DMS153 (cell line): Measurements from ENCODE around the gene CDH13.

Experiments used
- DNase-seq: peaks from one replicate; lab custom pipeline; 2025; lab: John Stamatoyannopoulos, UW

CDH13 gene

DNA sequence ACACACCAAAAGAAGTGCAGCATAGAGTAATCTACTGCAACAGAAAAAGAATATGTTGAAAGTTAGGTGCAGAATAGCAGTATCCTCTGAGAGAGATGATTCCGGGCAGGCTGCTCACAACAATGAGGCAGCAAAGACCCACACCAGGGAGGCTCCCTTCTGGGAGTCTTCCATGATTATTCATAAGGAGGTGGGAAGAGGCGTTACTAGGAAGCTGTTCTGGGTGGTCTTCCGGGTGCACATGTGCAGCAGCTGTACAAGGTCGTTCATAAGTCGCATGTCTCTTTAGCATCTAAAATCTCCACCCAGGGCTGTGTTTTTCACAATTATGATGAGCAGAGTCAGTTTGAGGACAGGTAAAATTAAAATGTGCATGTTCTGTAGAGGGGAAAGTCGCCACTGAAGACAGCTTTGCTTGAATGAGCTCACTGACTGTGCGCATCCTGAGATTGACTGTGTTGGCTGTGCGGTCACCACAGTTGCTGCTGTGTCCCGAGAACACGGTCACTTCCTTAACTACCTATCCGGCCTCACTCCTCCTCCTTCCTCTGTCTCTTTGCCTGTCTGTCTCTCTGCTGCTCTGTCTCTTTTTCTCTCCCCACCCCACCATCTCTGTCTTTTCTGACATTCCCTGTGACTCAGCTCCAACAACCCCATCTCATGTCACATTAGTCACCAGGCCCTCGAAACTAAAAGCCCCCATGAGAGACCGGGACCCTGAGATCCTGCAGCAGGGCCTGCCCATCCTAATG, 1055.5 kb downstream of the CDH13 start:
- DNase-seq: no peak

DNA sequence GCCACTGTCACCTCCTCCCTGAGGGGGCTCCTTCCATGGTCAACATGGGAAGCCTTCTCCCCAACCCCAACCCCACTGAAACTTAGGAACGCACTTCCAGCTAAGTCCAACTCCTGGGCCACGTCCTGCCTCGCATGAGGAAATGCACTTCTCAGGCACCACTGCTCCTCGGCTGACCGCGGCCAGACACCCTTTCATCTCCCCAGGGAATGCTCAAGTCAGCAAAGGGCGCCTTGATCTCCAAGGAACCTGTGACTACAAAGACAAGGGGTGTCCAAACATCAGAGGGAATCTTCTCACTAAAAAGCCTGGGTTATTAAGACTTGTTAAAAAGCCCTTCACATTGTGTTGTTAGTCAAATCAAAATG, 1056.1 kb downstream of the CDH13 start:
- DNase-seq: no peak

DNA sequence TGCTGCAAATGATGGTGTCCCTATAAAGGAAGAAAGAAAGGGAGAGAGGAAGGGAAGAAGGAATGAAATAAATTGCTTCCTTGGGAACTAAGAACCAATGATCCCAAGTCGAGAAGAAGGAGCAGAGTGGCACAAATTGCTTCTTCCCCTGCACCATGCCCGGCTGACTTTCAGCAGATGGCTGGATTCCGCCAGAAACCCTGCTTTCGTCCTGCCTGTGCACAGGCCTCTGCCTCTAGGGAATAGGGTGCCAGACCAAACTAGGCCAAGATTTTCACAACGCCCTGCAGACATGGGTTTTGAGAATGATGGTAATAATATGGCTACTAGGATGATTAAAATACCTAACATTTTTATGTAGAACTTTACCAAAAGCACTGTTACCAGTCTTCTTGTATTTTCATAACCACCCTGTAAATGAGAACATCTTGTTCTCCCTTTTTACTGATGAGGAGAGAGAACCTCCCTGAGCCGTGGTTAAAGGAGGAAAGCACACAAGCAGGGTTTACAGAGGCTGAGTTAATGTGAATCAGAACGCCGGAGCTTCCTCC, 1058.9 kb downstream of the CDH13 start:
- no peak for DNase-seq

DNA sequence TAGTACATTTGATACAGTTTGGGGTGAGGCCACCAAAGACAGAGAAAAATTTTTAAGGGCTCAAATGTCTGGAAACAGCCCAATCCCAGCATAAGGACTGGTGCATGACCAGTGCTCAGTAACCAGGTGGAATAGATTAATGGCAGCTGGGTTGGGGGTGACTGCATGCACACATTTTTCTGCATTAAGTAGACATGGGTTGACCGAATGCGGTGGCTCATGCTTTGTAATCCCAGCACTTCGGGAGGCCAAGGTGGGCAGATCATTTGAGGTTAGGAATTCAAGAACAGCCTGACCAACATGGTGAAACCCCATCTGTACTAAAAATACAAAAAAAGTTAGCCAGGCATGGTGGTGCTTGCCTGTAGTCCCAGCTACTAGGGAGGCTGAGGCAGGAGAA, 1060.0 kb downstream of the CDH13 start:
- DNase-seq: no peak

DNA sequence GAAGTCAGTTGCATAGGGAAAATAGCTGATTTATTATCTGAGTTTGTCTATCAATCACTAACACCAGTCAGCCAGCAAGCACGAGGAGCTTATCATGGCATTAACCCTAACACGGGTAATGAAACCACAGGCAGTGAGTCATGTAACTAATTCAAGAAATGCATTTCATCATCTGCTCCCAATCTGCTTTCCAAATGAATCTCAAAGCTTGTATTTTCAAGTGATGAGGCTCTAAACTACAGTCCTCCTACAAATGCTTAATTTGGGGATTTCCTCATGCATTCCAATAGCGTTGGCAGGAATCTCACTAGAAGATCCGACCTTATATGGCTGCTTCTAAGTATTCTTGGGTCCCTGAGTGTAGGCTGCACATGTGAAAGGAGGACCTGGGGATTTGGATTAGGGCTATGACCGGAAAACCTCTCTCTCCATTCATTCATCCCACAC, 1062.6 kb downstream of the CDH13 start:
- DNase-seq: no peak

DNA sequence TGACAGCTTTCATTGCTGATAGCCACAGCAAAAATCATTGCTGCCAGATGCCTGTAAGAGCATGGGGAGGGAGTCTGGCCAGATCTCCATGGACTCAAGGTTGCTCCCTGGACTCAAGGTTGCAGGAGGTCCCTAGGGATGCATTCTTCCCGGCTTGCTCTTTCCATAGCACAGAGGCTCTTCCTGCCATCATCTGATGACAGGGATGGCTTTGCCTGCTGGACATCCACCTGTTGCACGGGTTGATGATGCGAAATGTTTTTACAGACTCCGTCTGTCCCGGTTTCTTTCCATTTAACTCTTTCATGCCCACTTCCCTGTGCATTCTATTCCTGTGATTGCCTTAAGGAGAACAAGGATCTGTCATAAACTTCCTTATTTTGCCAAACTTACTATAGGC, 1065.5 kb downstream of the CDH13 start:
- DNase-seq: no peak

- no peak for DNase-seq
These were observed 1072.2 kb downstream of the CDH13 start for GRCh38 chr16:83698964-83699363.

- no peak for DNase-seq
These were observed 1073.0 kb downstream of the CDH13 start for GRCh38 chr16:83699817-83700216.

DNA sequence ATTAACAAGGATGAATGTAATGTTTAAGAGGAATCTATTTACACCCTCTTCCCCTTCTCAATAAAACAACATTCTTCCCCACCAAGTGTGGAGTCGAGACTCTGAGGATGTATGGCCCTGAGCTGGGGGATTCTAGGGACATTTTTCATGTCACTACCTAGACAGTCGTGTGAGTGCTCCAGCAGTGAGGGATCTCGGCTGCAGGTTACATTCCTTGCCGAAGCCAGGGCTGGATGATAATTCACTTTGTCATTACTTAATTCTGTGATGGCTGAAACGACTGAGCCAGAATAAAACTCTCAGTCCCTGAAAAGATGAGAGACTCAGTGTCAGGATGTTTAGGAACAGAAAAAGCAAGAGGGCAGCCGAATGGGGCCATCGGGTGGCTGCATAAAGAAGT, 1074.1 kb downstream of the CDH13 start:
- DNase-seq: no peak

DNA sequence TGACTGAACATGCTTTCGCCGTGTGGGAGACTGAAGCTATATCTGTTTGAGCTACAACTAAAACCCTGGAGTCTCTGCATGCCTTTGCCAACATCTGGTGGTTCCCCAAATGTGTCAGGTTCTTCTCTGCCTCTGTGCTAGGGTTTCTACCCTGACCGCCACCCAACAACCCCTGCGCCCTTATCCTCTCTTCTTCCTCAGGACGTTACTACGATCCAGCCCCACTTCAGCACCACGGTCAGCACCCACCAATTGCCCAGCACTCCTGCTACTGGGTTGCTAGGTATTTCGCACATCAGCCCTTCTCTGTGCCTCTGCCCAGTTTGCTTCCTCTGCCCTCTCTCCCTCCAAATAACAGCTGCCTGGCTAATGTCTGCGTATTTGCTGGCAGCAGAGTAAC, 1074.7 kb downstream of the CDH13 start:
- DNase-seq: no peak

DNA sequence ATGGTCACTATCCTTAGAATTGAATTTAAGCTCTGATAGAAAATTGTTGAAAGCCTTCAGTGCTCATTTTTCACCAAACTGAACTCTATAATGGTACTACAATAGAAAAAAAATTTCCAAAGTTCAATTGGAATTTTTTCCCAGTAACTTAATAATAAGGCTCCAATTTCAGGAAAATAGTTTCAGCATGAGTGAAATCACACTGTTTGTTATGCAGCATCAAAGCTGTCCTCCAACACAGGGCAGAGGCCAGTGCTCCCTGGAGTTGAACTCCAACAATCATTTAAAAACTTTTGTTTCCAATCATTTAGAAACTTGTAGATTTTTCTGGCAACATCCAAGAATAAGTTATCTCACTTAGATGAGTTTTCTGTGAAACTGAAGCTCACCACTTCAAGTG, 1077.9 kb downstream of the CDH13 start:
- DNase-seq: no peak

DNA sequence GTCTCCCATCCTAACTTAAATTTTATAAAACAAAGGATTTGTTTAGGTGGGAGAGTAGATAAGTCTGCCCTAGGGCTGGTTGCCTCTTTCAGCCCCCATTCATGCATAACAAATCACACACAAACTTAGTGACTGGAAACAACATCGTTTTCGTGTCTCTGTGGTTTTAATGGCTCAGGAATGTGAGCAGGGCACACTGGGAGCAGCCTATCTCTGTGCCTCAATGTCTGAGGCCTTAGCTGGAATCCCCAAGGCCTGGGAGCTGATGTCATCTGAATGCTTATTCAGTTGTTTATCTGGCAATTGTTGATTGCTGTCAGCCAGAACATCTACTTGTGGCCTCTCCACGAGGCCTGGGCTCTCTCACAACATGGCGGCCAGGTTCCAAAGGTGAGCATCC, 1079.1 kb downstream of the CDH13 start:
- no peak for DNase-seq

DNA sequence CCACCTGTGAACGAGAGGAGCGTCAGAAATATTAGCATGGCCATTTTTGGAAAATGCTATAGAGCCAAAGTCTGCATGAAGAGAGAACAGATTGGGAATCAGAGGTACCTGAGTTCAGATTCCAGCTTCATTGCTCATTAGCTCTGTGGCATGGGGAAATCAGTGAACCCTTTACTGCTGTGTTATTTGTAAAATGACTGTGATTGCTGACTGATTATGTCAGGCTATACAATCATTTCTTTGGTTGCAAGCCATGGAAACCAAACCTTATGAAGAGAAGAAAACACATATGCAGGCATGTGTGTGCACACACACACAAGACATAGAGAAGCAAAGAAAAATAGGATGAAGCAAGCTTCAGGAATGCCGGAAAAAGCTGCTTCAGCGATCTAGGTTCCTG, 1079.6 kb downstream of the CDH13 start:
- DNase-seq: no peak

DNA sequence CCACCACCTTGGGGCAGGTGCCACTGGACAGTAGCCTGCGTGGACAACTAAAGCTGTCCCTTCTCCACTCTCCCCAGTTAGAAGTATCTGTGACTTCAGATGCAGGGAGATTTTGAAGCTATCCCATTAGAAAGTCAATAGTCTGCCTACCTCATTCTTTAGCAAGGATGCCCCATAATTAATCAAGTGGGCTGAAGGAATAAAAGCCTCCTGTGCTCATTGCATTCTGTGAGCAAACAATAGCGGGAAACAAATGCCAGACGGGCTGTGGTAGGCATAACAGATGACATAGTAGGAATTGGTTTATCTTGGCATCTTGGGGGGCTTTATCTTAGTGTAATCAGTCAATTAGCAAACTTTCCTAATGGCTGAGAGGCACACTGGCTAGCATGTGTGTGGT, 1084.3 kb downstream of the CDH13 start:
- DNase-seq: no peak

DNA sequence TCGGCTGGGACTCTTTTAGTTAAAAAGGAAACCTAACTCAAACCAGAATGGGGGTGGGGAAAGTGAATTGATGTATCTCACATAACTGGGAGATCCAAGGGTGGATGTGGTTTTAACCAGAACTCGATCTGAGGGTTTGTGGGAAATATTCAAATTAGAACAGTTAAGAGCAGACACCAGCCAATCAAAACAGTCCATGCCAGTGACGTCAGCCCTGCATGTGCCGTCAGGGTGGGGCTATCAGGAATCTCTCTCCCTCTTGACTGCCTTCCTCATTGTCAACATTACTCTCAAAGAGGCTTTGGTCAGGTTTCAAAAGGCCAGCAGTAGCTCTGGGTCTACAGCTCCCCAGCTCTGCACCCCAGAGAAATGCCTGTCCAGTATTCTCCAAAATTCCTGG, 1086.8 kb downstream of the CDH13 start:
- peak; percentile 56 for DNase-seq

DNA sequence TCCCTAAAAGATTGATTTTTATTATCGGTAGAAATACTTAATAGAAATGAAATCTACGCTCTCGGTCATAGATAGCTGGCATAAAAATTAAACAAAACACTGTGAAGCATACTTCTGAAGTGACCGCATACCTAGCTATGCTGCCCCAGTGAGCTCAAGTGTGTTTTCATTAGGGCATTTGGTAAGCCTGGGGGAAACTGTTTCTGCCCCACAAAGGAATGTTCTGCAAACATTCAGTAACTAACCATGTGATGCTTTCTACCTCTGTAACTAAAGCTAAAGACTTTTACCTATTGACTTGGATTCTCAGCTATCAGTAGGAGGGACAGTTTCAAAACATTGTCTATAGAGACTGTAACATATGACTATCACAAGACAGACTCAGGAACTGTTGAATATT, 1087.5 kb downstream of the CDH13 start:
- DNase-seq: no peak

DNA sequence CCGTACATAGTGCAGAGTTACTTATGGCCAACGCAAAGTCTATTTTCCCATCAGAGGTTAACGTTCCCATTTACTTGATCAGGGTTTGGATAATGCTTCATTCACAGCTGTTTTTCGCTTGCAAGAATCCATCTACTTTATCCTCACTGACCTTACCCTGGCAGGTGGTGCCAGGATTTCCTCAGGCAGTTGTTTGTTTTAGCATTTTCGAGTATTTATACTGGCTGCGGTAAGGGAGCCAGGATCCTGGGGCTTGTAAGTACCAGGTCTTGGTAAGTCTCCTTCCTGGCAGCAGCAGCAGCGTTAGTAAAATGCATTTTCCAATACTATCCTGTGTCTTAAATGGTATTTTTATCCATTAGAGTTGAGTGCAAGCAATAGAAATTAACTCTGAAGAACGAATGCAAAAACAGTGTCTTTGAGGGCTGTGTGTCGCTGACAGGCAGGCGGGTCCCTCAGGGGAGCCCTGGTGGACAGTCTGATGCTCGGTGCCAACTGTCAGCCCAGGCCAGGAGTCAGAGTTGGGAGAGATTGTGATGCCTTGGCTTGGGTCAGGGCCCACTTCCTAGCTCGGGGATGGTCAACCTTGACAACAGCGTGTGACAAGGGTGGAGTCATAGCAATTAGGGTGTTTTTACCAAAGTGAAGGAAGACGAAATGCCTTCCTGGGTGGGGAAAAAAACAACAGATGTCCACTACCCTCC, 1088.6 kb downstream of the CDH13 start:
- peak; percentile 94 for DNase-seq

DNA sequence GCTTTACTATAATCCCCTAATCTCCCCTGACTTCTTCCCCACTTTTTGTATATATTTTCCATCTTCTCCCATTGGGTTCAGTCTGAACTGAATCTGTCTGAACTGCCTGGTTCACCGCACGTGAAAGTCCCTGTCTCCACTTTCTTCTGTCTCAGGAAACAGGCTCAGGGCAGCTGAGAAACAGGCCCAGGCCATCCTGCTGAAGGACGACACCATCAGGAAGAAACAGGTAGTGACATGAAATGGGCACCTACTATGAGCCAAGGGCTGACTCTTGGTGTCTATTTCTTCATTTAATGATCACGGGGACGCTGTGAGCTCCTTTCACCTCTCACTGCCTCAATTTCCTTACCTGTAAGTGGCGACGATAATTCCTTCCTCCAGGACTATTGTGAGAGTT, 1090.5 kb downstream of the CDH13 start:
- no peak for DNase-seq

DNA sequence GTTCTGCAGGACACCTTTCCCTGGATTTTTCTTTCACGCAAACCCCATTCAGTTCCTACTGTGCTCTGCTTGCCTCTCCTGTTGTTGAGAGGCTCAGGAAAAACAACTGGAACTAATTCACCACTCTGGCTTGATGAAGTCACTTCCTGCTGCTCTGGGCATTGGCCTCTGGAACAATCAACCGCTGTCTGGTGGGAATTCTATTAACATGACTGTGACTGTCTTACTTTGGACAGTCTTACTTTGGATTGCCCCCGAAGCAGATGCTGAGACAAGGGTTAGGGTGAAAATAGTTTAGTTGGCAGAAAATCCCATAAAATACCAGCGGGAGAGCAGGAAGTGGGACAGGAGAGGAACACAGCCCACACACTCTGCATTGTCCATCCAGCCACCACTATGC, 1091.0 kb downstream of the CDH13 start:
- no peak for DNase-seq

- DNase-seq: no peak
These were observed 1093.4 kb downstream of the CDH13 start for GRCh38 chr16:83720213-83720612.

DNA sequence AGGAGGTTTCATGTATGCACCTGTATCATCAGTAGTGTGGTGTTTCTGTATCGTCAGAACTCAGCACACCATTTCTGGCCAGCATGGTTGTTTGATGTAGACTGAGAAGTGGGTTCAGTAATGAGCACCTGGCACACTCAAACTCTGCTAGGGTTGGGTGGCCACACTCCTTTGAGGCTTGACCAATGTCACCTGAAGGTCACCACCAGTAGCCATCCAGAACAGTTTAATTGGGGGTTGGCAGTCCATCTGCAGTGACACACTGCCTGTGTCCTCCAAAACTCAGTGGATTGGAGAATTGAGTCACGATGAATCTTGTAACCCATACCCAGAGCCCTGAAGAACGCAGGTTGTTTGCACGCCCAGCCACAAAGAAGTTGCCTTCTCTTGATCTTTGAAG, 1094.2 kb downstream of the CDH13 start:
- DNase-seq: no peak

- peak; percentile 21 for DNase-seq
These were observed 1094.9 kb downstream of the CDH13 start for GRCh38 chr16:83721676-83722075.

GRCh38 chr16:83722456-83723183, 1095.9 kb downstream of the CDH13 start:
- DNase-seq: no peak
